Activated CD4-positive, alpha-beta T cell treated with anti-CD3 and anti-CD28 coated beads, Interleukin-2, amount 50 U/mL, for 1 hour (primary cell): ENCODE measurements around the gene RGS16.

Experiments
- DNase-seq: peaks from one replicate; pipeline ENCODE4 v3.0.0-alpha.2; 2020

Gene RGS16

DNA sequence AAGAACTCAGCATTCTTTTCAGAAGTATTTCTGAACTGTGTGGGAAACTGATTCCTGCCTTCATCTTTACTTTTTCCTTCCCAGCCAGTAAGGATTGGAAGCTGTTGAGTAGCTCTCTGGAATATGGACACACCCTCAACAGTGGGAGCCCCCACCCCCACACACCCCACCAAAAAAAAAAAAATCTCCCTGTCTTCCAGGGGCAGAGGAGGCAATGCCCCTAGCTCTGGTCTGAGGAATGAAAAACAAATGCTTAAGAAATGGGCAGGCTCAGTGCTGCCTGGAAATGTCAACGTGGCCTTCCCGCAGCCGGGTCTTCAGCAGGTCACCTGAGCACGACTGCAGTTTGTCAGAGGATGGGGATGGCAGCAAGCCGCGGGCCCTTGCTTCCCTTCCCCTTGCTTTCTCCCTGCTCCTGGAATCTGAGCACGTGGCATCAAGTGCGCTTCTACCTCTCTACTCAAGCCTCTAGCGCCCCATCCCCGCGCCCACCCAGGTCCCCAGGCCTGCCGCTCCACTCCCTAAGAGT, 479 bp downstream of the RGS16 start:
- DNase-seq: no peak

DNA sequence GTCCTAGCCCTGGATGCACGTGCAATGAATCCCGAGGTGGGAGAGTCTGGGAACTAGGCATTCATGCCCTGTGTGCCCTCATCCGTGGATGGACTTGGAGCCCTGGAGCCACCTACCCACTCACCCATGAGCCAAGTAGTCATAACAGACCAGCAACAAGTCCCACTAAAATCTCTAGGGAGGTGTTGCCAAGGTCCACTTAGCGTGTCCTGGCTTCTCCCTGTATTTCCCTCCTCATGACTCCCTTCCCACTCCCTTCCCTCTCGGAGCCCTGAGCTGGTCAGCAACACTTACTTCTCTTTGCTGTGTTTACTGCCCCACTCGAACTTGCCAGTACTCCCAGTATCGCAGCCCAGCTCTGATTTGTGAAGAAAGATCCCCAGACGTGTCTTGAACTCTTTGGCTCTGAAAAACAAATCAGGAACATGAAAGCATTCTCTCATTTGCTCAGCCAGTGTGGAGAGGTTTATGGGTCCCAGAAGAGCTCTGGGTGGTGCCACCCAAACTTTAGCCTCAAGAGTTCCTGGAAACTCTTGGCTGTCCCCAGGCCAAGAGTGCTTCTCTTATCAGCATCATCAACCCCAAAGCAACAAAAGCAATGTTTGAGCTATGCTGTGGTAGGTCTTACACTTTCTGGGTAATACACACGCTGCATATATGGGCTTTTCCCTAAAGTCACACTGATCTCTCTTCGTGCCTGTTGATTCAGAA, 1.1 kb downstream of the RGS16 start:
- DNase-seq: no peak

DNA sequence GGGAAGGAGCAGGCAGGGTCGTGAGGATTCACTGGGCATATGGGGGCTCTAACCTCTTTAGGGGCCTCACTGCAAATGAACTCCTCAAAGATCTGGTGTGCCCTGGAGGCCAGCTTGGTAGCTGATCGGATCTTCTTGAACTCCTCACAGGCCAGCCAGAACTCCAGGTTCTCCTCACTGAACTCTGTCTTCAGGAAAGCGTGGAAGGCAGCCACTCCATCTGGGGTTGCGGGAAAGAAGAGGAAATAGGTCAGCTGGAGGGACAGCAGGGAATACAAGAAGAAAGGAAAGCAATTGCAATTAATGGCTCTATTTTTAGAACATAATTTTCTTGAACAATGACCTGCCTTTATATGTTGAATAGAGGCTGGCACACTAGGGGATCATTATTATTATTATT, 2.3 kb downstream of the RGS16 start:
- DNase-seq: no peak

DNA sequence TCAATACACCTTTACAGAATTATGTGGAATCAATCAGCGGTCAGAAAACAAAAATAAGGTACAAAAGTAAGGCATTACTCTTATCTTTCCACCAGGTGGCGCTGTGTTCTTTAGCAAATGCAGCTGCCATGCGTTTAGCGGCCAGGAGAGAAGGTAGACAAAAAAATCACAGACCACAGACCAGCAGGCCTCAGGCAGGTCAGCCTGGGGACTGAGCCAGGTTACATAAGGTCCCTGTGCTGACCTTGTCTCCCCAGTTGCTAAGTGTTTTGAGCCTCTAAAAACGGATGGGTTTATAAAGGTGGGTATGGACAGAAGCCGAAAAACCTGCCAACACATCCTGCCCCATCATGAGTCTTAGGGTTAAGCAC, 2.8 kb downstream of the RGS16 start:
- peak; percentile 55 for DNase-seq

DNA sequence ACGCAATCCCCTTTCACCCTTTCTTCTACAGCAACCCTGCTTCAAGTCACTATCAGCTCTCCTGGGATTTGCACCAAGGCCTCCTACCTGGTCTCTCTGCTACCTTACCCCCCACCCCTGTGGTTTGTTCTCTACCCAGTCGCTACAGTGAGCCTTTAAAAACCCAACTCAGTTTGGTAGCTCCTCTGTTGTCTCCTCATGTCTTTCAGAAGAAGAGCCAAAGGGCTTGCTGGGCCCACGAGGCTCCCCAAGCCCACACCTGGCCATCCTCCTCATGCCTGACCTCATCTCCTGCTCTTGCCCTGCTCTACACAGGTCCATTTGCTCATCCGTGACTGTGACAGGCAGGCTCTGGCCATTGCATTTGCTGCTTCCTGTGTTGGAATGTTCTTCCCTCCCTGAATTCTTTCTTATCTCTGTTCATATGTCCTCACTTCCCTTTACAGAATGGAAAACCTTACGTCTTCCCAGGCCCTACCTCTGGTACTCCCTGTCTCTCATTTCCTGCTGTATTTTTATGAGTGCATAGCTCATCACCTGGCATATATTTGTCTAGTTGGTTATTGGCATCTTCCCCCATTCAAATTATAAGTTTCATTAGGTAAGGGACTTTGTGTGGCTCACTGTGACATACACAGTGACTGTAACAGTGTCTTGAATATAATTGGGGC, 3.3 kb downstream of the RGS16 start:
- no peak for DNase-seq

DNA sequence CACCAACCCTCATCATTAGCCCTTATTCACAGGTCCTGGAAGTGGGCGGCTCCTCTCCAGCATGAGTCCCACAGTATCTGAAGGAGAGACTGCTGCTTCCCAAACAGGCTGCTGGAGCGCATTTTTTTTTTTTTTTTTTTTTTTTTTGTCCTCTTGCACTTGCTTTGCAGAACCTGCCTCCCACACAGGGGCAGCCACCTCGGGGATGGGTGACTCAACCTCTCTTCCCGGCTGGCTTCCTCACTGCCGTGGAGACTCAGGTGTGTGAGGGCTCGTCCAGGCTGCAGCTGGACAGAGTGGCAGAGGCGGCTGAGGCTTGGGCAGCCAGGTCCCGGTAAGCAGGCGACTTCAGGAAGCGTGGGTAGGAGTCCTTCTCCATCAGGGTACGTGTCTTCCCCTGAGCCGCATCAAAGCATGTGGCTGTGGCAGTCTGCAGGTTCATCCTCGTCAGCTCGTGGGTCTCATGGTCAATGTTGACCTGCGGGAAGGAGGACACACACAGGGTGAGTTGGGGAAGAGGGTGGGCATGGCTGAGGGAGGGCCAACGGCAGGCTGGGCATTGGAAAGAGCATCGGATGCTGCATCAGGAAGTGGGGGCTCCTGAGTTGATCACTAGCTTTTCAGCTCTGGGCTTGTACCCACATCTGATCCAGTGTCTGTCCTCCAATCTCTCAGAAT, 4.0 kb downstream of the RGS16 start:
- no peak for DNase-seq

DNA sequence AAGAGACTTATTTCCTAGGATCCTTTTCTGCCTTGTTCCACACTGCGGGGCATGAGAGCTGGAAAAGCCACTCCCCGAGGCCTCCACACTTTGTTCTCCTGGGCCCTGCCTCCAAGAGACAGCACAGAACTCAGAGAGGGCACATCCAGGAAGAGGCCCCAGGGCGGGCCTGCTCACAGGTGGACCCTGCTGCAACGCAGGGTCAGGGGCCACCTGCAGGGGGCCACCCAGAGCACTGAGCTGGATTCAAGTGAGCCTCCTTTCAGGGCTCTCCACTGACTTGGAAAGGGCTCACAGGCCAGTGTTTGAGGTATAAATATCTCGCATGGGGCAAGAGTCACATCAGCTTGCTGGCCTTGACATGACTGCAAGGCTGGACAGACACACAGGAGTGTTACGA, 4.8 kb downstream of the RGS16 start:
- DNase-seq: no peak

DNA sequence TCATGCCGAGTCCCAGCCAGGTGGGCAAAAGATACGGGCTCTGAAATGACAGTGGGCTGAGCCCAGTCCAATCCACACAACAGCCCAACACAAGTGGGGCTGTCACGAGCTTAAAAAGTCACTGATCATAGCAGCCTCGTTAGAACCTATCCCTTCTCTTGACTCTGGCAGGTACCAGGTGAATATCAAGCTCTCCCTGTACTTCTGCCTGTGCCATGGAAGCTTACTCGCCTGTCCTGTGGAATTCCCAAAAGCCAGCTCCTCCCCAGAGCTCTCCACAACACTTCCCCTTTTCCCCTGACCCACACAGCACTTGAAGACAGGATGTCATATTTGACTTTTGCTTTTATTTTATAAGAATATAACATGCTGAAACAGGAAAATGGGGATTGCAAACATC, 5.9 kb downstream of the RGS16 start:
- DNase-seq: no peak

DNA sequence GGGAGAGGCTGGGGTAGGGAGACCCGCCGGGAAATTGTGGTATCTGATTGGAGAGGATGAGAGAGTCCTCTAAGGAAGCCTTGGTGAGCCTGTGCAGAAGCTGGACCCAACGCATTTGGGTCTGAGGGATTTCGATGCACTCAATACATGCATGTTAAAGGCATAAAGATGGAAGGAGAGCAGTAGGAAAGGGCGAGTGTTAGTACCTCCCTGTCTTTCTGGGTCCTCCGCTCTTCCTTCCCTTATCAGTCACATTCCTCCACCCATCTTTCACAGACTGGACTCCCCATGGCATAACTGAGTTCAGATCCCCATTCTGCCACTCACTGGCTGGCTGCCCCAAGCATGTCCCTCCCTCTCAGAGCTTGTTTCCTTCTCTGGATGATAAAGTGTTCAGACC, 7.3 kb downstream of the RGS16 start:
- no peak for DNase-seq

DNA sequence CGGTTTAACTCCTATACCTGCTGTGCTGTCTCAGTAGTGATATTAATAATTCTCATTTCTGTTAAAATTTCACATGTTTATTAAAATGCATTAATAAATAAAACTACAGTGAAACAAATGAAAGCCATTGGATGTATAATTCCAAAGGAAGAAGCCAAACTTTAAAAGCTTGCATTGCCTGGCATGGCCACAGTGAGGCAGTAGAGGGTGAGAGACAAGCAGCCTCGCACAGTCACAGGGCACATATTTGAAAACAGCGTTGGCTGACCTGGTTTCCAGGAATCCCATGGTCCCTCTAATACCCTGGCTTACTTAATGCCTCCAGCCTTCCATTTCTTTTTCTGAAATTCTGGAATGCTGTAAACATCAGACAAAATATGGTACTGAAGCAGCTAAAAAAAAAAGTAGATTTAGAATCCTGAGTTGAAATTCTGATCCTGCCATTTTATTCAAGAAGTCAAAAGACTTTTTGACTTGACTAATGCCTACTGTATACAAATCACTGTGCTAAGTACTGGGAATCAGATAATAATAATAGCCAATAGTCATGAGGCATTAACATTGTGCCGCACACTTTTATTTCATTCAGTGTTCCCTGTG, 8.4 kb downstream of the RGS16 start:
- peak; percentile 69 for DNase-seq

DNA sequence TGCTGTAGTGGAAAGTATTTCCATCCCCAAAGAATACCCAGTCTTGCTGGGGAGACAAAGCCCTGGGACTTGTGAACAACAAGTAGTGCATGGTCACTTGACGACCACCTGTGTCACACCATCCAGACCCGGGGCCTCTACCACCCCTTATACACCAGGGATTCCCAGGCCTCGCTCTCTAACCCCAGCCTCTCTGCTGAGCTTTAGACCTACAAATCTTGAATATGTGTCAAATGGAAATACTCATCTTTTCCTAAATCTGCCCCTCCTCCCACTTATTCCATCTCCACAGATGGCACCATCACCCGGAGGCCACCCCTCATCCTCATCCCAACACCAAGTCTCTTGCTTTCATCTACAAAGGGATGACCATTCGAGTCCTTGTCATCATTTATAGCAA, 14.3 kb downstream of the RGS16 start:
- DNase-seq: no peak

DNA sequence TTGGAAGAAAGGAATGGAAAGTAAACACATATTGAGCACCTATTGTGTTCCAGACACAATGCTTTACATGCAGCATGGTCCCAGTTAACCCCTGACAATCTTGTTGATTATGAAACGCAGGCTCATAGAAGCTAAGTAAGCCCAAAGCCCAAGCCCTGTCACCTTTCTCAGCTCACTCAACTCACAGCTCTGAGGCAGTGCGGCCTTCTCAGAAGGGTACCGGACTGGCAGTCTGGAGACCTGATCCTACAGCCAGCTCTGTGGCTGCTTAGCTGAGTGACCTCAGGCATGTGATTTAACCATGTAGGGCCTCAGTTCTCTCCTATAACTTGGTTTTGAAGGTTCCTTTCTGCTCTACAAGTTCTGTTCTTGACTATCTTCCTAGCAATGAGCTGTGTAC, 14.7 kb downstream of the RGS16 start:
- no peak for DNase-seq

DNA sequence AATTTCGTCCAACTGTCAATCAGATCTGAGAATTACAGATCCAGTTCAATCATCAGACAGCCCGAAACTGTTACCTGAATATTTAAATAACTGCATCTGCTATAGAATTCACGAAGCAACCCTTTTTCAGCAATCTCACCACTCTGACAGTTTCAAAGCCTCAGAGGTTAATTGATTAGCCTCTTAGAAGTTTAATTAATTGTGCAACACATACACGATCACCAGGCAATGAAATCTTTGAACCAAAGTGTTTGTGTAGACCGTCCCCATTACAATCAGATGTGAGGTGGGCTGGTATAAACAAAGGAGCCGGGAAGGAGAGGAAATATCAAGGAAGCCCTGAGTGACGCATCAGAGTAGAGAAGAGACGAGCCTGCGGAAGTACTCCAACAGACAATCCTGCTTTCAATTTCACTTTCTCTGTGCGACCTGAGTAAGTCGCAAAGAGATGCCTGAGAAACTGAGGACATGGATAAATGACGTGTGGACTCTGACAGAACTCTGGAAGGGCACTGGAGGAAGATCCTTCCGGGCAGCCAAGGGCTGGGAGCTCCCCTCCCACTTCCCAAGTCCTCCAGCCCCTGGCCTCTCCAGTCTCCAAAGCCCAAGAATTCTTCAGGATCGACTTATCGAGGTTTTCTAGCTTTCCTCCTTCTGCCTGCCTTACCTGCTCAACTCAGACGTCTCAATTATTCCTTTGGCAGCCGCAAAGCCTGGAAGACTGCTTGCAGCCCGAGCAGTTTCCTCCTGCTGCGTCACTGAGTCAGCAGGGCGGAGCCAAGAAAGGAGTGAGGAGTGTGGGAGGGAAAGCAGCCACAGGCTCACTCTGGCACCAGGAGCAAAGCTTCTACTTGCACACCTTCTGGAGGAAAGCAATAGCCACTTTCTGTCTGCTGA, 15.4 kb downstream of the RGS16 start, which contains the start of gene RNASEL:
Gene RNASEL, minus strand, starts transcription at position 757 of the 897 bp plus-strand sequence. CDS start 2,450 bp downstream, outside the sequence.
- peak; percentile 57 for DNase-seq

DNA sequence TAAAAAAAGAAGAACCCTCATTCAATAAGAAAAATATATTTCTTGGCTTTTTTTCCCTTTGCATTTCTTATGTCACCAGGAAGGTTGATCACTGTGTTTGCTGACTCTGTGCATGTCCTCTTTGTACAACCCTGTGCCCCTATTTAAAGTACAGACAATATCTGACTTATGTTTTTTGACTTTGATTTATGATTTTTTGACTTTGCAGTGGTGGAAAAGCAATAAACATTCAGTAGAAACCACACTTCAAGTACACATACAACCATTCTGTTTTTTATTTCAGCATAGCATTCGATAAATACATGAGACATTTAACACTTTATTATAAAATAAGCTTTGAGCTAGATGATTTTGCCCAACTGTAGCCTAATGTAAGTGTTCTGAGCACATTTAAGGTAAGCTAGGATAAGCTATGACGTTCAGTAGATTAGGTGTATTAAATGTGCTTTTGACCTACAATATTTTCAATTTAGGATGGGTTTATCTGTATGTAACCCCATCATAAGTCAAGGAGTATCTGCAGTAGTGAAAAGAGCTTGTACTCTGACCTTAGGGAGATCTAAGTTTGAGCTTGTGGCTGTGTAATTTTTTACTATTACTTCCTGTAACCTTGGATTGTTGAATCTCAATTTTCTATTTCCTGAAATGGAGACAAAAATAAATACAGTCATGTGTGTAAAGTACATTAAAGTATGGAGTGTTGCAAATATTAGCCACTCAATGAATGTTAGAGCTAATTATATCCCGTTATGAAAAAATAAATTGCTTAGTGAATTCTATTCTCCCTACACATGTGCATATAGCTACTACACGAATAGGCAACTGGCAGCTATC, 16.3 kb downstream of the RGS16 start:
- no peak for DNase-seq

DNA sequence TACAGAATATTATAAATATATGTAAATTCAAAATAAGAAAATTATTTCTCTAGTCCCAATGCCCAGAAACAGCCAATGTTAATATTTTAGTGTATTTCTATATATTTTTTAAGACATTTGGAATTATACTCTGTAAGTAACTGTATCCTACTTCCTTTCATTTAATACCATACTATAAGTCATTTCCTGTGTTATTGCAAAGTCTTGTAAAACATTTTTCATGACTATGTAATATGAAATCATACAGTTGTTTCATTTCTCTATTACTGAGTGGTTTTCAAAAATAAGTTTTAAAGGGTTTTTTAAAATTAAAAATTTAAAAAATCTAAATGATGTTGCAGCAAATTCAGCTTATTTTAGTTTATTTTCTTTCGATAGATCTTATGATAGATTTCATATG, 17.1 kb downstream of the RGS16 start:
- no peak for DNase-seq

DNA sequence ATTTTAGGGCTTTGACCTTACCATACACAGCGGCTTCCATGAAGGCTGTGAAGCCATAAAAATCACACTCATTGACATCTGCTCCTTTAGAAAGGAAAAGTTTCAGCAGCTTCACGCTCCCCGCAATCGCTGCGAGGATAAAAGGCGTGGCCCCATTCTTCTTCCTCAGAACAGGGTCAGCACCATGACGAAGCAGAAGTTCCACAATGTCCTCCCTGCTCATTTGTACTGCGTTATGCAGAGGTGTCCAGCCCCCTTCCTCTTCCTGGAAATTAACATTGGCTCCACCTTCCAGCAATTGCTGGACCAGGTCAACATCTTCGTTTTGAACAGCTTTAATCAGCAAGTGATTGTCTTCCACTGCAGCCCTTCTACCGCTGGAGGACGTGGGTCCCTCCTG, 17.8 kb downstream of the RGS16 start:
- DNase-seq: no peak

DNA sequence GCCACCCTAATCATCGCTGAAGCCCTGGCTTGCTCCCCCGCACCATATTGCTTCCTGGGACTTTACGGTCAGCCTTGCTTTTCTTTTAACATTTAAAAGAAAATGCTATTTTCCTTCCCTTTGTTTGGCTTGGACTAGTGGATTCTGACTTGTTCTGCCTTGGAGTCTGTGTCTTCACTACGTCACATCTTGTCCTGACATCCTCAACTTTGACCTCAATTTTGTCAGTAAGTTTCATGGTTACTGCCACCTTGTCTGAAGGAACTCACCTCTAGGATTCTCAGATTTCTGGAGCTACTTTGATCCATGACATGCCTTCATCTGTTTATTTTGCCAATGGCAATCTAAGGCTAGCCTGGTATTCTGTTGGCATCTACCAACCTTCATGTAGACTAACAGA, 19.4 kb downstream of the RGS16 start:
- DNase-seq: no peak

DNA sequence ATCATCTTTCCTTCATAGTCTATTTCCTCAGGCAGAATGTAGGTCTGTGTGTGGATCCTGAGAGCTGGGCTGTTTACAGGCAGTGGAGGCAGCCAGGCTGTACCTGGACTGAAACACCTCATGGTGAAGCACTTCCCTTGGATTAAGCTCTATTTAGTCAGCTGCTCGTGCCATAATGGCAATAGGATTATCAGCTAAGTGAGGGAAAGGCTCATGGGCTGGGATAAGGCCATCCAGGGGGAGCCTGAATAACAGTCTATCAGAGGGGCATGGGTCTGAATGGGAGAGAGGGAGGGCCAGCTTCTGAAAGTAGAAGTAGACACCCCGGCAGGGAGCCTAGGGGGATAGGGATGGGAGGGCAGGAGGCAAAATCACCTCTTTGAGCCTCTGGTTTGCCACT, 23.5 kb downstream of the RGS16 start:
- DNase-seq: no peak

DNA sequence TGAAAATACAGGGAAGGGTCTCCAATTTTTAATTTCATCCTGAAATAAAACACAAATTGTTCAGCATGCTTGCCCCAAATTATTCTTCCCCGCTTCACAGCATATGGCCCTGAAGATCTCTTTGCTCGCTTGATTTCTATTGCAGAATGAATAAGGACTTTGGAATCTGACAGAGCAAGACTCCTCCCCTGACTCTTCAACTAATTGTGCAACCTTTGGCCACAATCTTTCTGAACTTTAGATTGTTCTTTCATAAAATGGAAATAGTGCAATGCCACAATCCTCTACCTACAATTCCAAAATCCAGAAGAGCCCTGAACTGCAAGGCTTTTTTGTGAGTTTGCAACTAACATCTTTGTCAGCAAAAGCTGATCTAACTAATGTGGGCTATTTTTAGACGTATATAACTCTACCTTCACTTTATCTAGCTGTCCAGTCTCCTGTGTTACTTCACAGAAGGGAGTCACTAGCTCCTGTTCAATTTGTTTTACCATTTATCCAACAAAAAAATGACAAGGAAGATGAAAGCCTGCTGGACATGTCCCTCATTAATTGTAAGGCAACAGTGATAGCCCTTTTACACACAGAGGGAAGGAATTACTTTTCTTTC, 28.5 kb downstream of the RGS16 start:
- DNase-seq: no peak

DNA sequence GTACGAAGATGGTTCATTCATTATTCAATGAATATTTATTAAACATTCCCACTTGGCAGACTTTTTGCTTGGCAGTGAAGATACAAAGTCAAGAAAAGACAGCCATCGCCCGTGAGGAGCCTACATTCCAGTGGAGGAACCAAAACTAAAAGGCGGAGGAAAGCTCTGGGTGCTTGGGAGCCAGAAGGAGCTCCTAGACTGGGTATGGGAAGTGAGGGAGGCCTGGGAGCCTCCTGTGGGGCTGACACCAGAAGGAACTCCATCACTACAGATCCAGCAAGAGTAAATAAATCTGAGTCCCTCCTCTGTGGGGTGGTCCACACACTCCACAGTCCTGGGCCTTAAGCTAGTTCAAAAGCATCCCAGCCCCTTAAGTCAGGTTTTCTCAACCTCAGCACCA, 30.0 kb downstream of the RGS16 start:
- no peak for DNase-seq

DNA sequence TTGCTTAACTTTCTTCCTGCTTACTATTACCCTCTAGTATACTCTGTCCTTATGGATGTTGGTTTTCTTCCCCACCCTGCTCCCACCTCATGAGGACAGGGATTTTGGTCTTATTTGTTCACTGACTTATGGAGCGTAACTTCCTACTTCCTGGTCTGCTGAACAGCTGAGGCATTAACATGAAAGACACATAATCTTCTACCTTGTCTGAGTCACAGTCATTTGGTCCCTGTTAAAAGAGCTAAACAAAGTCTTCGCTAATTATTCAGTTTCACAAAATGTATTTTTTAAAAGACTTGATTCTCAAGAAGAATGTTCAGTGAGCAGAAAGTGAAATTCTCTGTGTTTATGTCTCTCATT, 33.6 kb downstream of the RGS16 start:
- DNase-seq: no peak
